ENCODE measurements around the gene KRTAP5-5.

KRTAP5-5 gene

DNA sequence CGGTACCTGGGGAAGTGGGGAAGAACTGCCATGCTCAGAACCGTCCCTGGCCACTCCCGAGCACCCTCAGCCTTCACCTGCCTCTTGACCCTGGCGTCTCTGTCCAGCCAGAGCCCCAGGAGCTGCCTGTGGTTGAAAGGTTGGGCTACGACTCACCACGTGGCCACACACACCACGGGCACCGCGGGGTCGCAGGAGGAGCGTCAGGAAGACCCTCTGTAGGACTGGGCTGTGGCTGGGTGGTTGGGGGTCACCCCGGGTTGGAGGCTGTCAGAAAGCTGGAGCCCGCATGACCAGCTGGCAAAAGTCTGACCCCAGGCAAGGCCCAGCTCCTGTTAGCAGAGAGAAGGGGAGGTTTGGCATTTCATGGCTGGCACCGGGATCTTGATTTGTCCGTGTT is 11.5 kb downstream of the KRTAP5-5 start:
- H3K9ac ChIP-seq (ENCODE audit: low read length), result no peak overlapping the region
- no peaks in the 10 kb centered on the region for H3K9me3 ChIP-seq (ENCODE audit: insufficient read depth, low read depth, low read length)
- H3K4me2 ChIP-seq (ENCODE audit: low read length), result no peak overlapping the region
- no peak for DNase-seq
- no peak overlapping the region for H3K4ac ChIP-seq (ENCODE audit: low read depth, low read length)
- no peak overlapping the region for H2AFZ ChIP-seq (ENCODE audit: insufficient read depth, low read length, poor library complexity)
- H2BK12ac ChIP-seq (ENCODE audit: low read length), result no peak overlapping the region
- H3K79me1 ChIP-seq (ENCODE audit: low read length), result no peaks in the 10 kb centered on the region
- H4K8ac ChIP-seq (ENCODE audit: low read depth, low read length), result no peak overlapping the region
- no peaks in the 10 kb centered on the region for H3K36me3 ChIP-seq (ENCODE audit: control insufficient read depth in 1 of 2, insufficient read depth in 2 of 2, low read length in 2 of 2)
- no peak overlapping the region for H3K18ac ChIP-seq (ENCODE audit: low read length)
- no peak overlapping the region for H3K14ac ChIP-seq (ENCODE audit: low read length)
- no peak overlapping the region for H3K23ac ChIP-seq (ENCODE audit: low read length)
- no peak overlapping the region for H2AK5ac ChIP-seq (ENCODE audit: low read length)
- no peak overlapping the region for H2BK120ac ChIP-seq (ENCODE audit: insufficient read depth, low read length, poor library complexity)
- no peaks in the 10 kb centered on the region for H3K27me3 ChIP-seq (ENCODE audit: insufficient read depth, low read length)
- H4K91ac ChIP-seq (ENCODE audit: low read depth, low read length), result no peak overlapping the region
- no peak overlapping the region for H3K27ac ChIP-seq (ENCODE audit: low read depth, low read length)
- H3K4me3 ChIP-seq (ENCODE audit: low read depth, low read length), result no peak overlapping the region
- no peak overlapping the region for H4K12ac ChIP-seq (ENCODE audit: low read depth, low read length)
- H3K4me1 ChIP-seq (ENCODE audit: control insufficient read depth in 1 of 2, insufficient read depth in 2 of 2, low read length in 2 of 2), result no peaks in the 10 kb centered on the region
- WGBS (ENCODE audit: extremely low coverage, insufficient coverage, insufficient read length), result no CpG with 5 or more reads among the region's 15 CpGs
- no peak overlapping the region for H2BK5ac ChIP-seq (ENCODE audit: low read depth, low read length, poor library complexity)
- no peaks in the 10 kb centered on the region for H3K79me2 ChIP-seq (ENCODE audit: control insufficient read depth, insufficient read depth, low read length, poor library complexity)

DNA sequence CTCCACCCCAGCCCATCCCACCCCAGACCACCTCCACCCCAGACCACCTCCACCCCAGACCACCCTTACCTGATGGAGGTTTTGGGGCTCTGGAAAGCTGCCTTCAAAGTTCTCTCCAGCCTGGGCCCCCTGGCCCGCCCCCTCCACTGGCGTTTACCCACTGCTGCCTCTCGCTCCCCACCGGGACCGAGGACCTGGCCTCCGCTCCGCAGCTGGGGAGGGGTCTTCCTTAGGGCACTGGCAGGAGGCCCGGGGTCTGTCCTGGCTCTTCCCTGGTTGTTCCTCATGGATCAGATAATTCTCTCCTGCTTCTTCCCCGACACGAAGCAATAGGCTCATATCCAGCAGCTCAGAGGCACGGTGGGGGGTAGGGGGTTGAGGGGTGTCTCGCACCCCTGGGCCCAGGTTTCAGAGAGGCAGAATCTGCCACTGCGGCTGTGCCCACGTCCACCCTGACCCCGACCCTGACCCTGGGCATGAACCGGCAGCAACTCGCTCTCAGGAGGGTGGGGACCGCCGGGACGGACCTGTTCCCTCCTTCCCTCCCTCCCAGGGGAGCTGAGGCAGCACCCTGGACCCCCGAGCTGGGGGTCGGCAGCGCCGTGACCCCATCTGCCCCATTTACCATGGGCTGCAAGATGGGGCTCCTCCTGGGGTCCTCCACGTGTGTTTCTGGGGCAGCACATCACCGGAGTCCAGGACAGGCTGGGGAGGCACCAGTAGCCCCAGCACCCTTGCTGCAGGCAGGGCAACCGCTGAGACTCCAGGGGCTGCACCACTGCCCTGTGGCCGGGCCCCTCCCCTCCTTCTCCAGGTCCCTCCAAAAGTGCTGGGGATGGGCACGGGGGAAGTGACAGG is 12.9 kb downstream of the KRTAP5-5 start:
- no peak overlapping the region for H3K14ac ChIP-seq (ENCODE audit: low read length)

DNA sequence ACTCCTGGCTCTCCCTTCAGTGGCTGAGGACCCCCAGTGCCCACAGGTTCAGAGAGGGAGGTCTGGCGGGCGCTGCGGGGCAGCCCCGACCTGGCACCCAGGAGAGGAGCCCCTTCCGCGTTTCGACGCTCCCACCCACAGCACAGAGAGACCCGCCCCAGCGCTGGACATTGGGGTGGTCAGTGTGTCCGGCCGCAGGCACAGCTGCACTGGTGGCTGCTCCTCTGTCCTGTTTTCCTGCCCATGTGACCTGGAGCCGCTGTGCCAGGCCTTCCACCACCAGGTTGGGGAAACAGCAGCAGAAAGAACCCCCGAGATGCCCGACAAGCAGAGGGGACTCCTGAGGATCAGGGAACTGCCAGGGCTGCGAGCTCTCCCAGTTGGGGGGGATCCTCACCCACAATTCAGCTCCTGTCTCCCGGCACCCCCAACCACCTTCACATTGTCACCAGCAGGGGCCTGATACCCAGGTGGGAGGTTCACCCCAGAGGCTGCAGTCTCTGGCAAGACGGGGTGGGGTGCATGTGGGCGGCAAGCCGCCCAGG is 13.6 kb downstream of the KRTAP5-5 start:
- Histone ChIP-seq H3K18ac (ENCODE audit: low read length) (no peak overlapping the region), H3K23ac (ENCODE audit: low read length) (no peak overlapping the region), H3K4me2 (ENCODE audit: low read length) (no peak overlapping the region), H2BK5ac (ENCODE audit: low read depth, low read length, poor library complexity) (no peak overlapping the region), H3K14ac (ENCODE audit: low read length) (no peak overlapping the region), H2BK12ac (ENCODE audit: low read length) (no peak overlapping the region), H4K8ac (ENCODE audit: low read depth, low read length) (no peak overlapping the region), H3K9me3 (ENCODE audit: insufficient read depth, low read depth, low read length) (no peaks in the 10 kb centered on the region), H3K9ac (ENCODE audit: low read length) (no peak overlapping the region), H4K12ac (ENCODE audit: low read depth, low read length) (no peak overlapping the region), H3K79me1 (ENCODE audit: low read length) (no peaks in the 10 kb centered on the region), H3K4ac (ENCODE audit: low read depth, low read length) (no peak overlapping the region), H3K27me3 (ENCODE audit: insufficient read depth, low read length) (no peaks in the 10 kb centered on the region), H2BK120ac (ENCODE audit: insufficient read depth, low read length, poor library complexity) (no peak overlapping the region), H2AFZ (ENCODE audit: insufficient read depth, low read length, poor library complexity) (no peak overlapping the region), H3K79me2 (ENCODE audit: control insufficient read depth, insufficient read depth, low read length, poor library complexity) (no peaks in the 10 kb centered on the region), H3K4me1 (ENCODE audit: control insufficient read depth in 1 of 2, insufficient read depth in 2 of 2, low read length in 2 of 2) (no peaks in the 10 kb centered on the region), H3K36me3 (ENCODE audit: control insufficient read depth in 1 of 2, insufficient read depth in 2 of 2, low read length in 2 of 2) (no peaks in the 10 kb centered on the region), H2AK5ac (ENCODE audit: low read length) (no peak overlapping the region), H3K4me3 (ENCODE audit: low read depth, low read length) (no peak overlapping the region), H3K27ac (ENCODE audit: low read depth, low read length) (no peak overlapping the region), H4K91ac (ENCODE audit: low read depth, low read length) (no peak overlapping the region)
- WGBS (ENCODE audit: extremely low coverage, insufficient coverage, insufficient read length), result no CpG with 5 or more reads among the region's 20 CpGs
- no peak for DNase-seq

More for the DNA sequence above, 12.9 kb downstream of the KRTAP5-5 start:
- no peaks in the 10 kb centered on the region for H3K9me3 ChIP-seq (ENCODE audit: insufficient read depth, low read depth, low read length)
- no peaks in the 10 kb centered on the region for H3K79me2 ChIP-seq (ENCODE audit: control insufficient read depth, insufficient read depth, low read length, poor library complexity)
- H2BK120ac ChIP-seq (ENCODE audit: insufficient read depth, low read length, poor library complexity), result no peak overlapping the region
- no peak overlapping the region for H3K27ac ChIP-seq (ENCODE audit: low read depth, low read length)
- no peak overlapping the region for H2BK12ac ChIP-seq (ENCODE audit: low read length)
- no CpG with 5 or more reads among the region's 29 CpGs for WGBS (ENCODE audit: extremely low coverage, insufficient coverage, insufficient read length)
- H3K23ac ChIP-seq (ENCODE audit: low read length), result no peak overlapping the region
- H4K8ac ChIP-seq (ENCODE audit: low read depth, low read length), result no peak overlapping the region
- no peaks in the 10 kb centered on the region for H3K79me1 ChIP-seq (ENCODE audit: low read length)
- no peak for DNase-seq
- H3K4me1 ChIP-seq (ENCODE audit: control insufficient read depth in 1 of 2, insufficient read depth in 2 of 2, low read length in 2 of 2), result no peaks in the 10 kb centered on the region
- no peak overlapping the region for H3K9ac ChIP-seq (ENCODE audit: low read length)
- no peak overlapping the region for H4K12ac ChIP-seq (ENCODE audit: low read depth, low read length)
- no peak overlapping the region for H4K91ac ChIP-seq (ENCODE audit: low read depth, low read length)
- no peak overlapping the region for H3K4ac ChIP-seq (ENCODE audit: low read depth, low read length)
- H2AFZ ChIP-seq (ENCODE audit: insufficient read depth, low read length, poor library complexity), result no peak overlapping the region
- no peak overlapping the region for H2BK5ac ChIP-seq (ENCODE audit: low read depth, low read length, poor library complexity)
- H3K4me3 ChIP-seq (ENCODE audit: low read depth, low read length), result no peak overlapping the region
- no peak overlapping the region for H2AK5ac ChIP-seq (ENCODE audit: low read length)
- no peaks in the 10 kb centered on the region for H3K27me3 ChIP-seq (ENCODE audit: insufficient read depth, low read length)
- H3K36me3 ChIP-seq (ENCODE audit: control insufficient read depth in 1 of 2, insufficient read depth in 2 of 2, low read length in 2 of 2), result no peaks in the 10 kb centered on the region
- H3K4me2 ChIP-seq (ENCODE audit: low read length), result no peak overlapping the region
- no peak overlapping the region for H3K18ac ChIP-seq (ENCODE audit: low read length)

DNA sequence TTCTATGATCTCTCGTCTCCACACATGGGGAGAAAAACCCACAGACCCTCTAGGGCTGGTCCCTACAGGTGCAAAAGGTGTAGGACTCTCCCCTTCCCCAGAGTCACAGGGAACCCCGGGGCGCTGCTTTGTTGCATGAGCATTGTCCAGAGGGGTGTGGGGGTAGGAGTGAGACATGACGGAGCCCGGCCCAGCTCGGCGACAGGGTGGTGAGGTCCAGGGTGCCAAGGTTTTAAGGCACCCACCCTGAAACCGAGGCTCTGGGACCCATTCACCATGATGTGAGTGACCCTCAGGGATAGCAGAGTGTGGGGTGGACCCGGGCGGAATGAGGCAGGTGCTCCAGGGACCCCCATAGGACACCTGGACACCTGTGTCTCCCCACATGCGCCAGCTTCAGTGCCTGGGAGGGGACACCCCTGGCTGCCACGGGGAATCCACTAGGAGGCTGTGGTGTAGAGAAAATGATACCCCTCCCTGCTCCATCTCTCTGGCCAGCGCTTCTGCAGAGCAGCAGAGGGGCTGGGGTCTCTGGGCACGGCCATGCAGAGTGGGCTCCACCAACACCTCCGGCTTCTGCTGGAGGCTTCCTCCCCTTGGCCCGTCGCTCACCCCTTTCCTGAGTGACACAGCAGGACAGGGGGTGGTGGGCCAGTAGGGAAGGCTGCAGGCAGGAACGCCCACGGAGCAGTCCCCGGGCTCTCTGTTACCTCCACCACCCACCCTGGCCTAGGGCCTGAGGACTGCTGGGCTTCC is 15.2 kb downstream of the KRTAP5-5 start:
- no peak overlapping the region for H2AK5ac ChIP-seq (ENCODE audit: low read length)
- H3K14ac ChIP-seq (ENCODE audit: low read length), result no peak overlapping the region
- H3K23ac ChIP-seq (ENCODE audit: low read length), result no peak overlapping the region
- no peak overlapping the region for H3K9ac ChIP-seq (ENCODE audit: low read length)
- no peak overlapping the region for H4K8ac ChIP-seq (ENCODE audit: low read depth, low read length)
- no peak overlapping the region for H3K18ac ChIP-seq (ENCODE audit: low read length)
- no peak overlapping the region for H4K91ac ChIP-seq (ENCODE audit: low read depth, low read length)
- no peak for DNase-seq
- no peak overlapping the region for H2BK120ac ChIP-seq (ENCODE audit: insufficient read depth, low read length, poor library complexity)
- no peak overlapping the region for H4K12ac ChIP-seq (ENCODE audit: low read depth, low read length)
- no peaks in the 10 kb centered on the region for H3K36me3 ChIP-seq (ENCODE audit: control insufficient read depth in 1 of 2, insufficient read depth in 2 of 2, low read length in 2 of 2)
- H3K4ac ChIP-seq (ENCODE audit: low read depth, low read length), result no peak overlapping the region
- H3K27me3 ChIP-seq (ENCODE audit: insufficient read depth, low read length), result no peaks in the 10 kb centered on the region
- H2BK5ac ChIP-seq (ENCODE audit: low read depth, low read length, poor library complexity), result no peak overlapping the region
- H3K4me3 ChIP-seq (ENCODE audit: low read depth, low read length), result no peak overlapping the region
- no peaks in the 10 kb centered on the region for H3K79me2 ChIP-seq (ENCODE audit: control insufficient read depth, insufficient read depth, low read length, poor library complexity)
- H3K9me3 ChIP-seq (ENCODE audit: insufficient read depth, low read depth, low read length), result no peaks in the 10 kb centered on the region
- H3K4me1 ChIP-seq (ENCODE audit: control insufficient read depth in 1 of 2, insufficient read depth in 2 of 2, low read length in 2 of 2), result no peaks in the 10 kb centered on the region
- no peak overlapping the region for H3K4me2 ChIP-seq (ENCODE audit: low read length)
- H2BK12ac ChIP-seq (ENCODE audit: low read length), result no peak overlapping the region
- no peaks in the 10 kb centered on the region for H3K79me1 ChIP-seq (ENCODE audit: low read length)
- WGBS (ENCODE audit: extremely low coverage, insufficient coverage, insufficient read length), result no CpG with 5 or more reads among the region's 20 CpGs
- H3K27ac ChIP-seq (ENCODE audit: low read depth, low read length), result no peak overlapping the region
- no peak overlapping the region for H2AFZ ChIP-seq (ENCODE audit: insufficient read depth, low read length, poor library complexity)

Measured in trophoblast cell (in vitro differentiated cells and primary cell).